Myocyte (in vitro differentiated cells): Measurements from ENCODE around the gene ZMIZ1. TPM values are rescaled to one million over a fixed set of nuclear protein-coding genes. Genes with fewer than 3 reads are reported as not detected.

Experiments
- DNase-seq: peaks from one replicate; pipeline ENCODE4 v3.0.0-alpha.2; 2012; ENCODE audit warnings: low read depth
- total RNA-seq: library from RNA; depleted of rRNA; stranded (reverse); fragments of >200 nt; gene quantifications from 2 replicates; pipeline ENCODE4 v1.2.3, GENCODE V29; 2014

The ZMIZ1 gene
- total RNA-seq, 1 donor from 2014 or later = 10.0 TPM

GRCh38 chr10:79200346-79200745 is 131.6 kb downstream of the ZMIZ1 start:
- DNase-seq = no peak

- DNase-seq = no peak
These were observed 132.9 kb downstream of the ZMIZ1 start for GRCh38 chr10:79201706-79202105.

GRCh38 chr10:79202188-79203013 is 133.6 kb downstream of the ZMIZ1 start:
- DNase-seq = no peak

- DNase-seq = no peak
These were observed 134.4 kb downstream of the ZMIZ1 start for GRCh38 chr10:79203014-79203644.

GRCh38 chr10:79203833-79204232 is 135.1 kb downstream of the ZMIZ1 start:
- DNase-seq = no peak

- no peak for DNase-seq
These were observed 137.7 kb downstream of the ZMIZ1 start for GRCh38 chr10:79206300-79207095.

- no peak for DNase-seq
These were observed 138.3 kb downstream of the ZMIZ1 start for GRCh38 chr10:79207096-79207357.

GRCh38 chr10:79207726-79208125 is 139.0 kb downstream of the ZMIZ1 start:
- DNase-seq = no peak

- DNase-seq = no peak
These were observed 139.7 kb downstream of the ZMIZ1 start for GRCh38 chr10:79208251-79208983.

GRCh38 chr10:79209340-79209739 is 140.6 kb downstream of the ZMIZ1 start:
- DNase-seq = peak; percentile 67

- no peak for DNase-seq
These were observed 141.1 kb downstream of the ZMIZ1 start for GRCh38 chr10:79209831-79210230.

- DNase-seq = no peak
These were observed 141.9 kb downstream of the ZMIZ1 start for GRCh38 chr10:79210672-79211071.

- DNase-seq = no peak
These were observed 142.8 kb downstream of the ZMIZ1 start for GRCh38 chr10:79211616-79212015.

GRCh38 chr10:79215531-79215930 is 146.8 kb downstream of the ZMIZ1 start:
- DNase-seq = no peak

- DNase-seq = peak; percentile 3
These were observed 150.7 kb downstream of the ZMIZ1 start for GRCh38 chr10:79219322-79219957.

GRCh38 chr10:79220307-79220706 is 151.5 kb downstream of the ZMIZ1 start:
- DNase-seq = no peak

- no peak for DNase-seq
These were observed 152.6 kb downstream of the ZMIZ1 start for GRCh38 chr10:79221110-79222051.

GRCh38 chr10:79222186-79222585 is 153.4 kb downstream of the ZMIZ1 start:
- no peak for DNase-seq

- peak; percentile 3 for DNase-seq
These were observed 154.6 kb downstream of the ZMIZ1 start for GRCh38 chr10:79223091-79224048.
